ENCODE results near the gene CFAP73. TPM values are rescaled to one million over a fixed set of nuclear protein-coding genes. Genes with fewer than 3 reads are reported as not detected.

Gene CFAP73
- total RNA-seq, 1 experiment from 2014 or later, result 0.23 TPM

- Mint-ChIP-seq H3K4me3 (ENCODE audit: unreplicated experiment) (no peak overlapping the region), H3K9me3 (ENCODE audit: unreplicated experiment) (no peaks in the 10 kb centered on the region), H3K27ac (ENCODE audit: unreplicated experiment) (no peak overlapping the region), H3K36me3 (ENCODE audit: insufficient read depth, unreplicated experiment) (peaks cover 87% of the 10 kb centered on the region), H3K27me3 (ENCODE audit: insufficient read depth, unreplicated experiment) (no peaks in the 10 kb centered on the region), H3K4me1 (ENCODE audit: low read depth, unreplicated experiment) (no peaks in the 10 kb centered on the region)
- no peaks in the 10 kb centered on the region for H3K27me3 ChIP-seq (replicated peaks; ENCODE audit: control insufficient read depth, insufficient read depth, low read length)
- ChIA-PET POLR2A (no interaction called here), CTCF (interaction anchor here (0.6 to 0.7 kb wide), 4 partner anchors 22 to 195 kb away, joined by 3 to 8 read pairs (median 4); no protein-coding TSS in a partner anchor)
- H3K4me3 ChIP-seq (ENCODE audit: low read depth, low read length), result no peak overlapping the region
- BruUV-seq (replicated peaks), result no TSS peak
- H3K36me3 ChIP-seq (ENCODE audit: control insufficient read depth, insufficient read depth, low read length), result peaks cover 3% of the 10 kb centered on the region
- intact Hi-C loops (cut with micrococcal nuclease; ENCODE audit: unreplicated experiment), result no loop called here
- TF ChIP-seq CTCF (IDR thresholded peaks at IDR 0.05; ENCODE audit: insufficient read depth in 1 of 2, low read depth in 1 of 2, low read length in 1 of 2, severe bottlenecking in 1 of 2, unreplicated experiment in 1 of 2), result no peak
- peak; percentile 51 to 80 for DNase-seq
- H3K9me3 ChIP-seq, result no peaks in the 10 kb centered on the region
- no peaks in the 10 kb centered on the region for H3K4me1 ChIP-seq
These were observed 12.0 kb downstream of the CFAP73 start for GRCh38 chr12:113161415-113162016.

- POLR2A ChIA-PET, result no interaction called here
- H3K9me3 ChIP-seq, result no peaks in the 10 kb centered on the region
- TF ChIP-seq CTCF (IDR thresholded peaks at IDR 0.05; ENCODE audit: insufficient read depth in 1 of 2, low read depth in 1 of 2, low read length in 1 of 2, severe bottlenecking in 1 of 2, unreplicated experiment in 1 of 2), result no peak
- H3K4me1 Mint-ChIP-seq (ENCODE audit: low read depth, unreplicated experiment), result no peaks in the 10 kb centered on the region
- no peak overlapping the region for H3K27ac Mint-ChIP-seq (ENCODE audit: unreplicated experiment)
- CTCF ChIA-PET, result interaction anchor here (0.6 kb wide), 2 partner anchors 27 to 194 kb away, joined by 5 to 8 read pairs; no protein-coding TSS in a partner anchor
- H3K9me3 Mint-ChIP-seq (ENCODE audit: unreplicated experiment), result no peaks in the 10 kb centered on the region
- no TSS peak for BruUV-seq (replicated peaks)
- H3K4me3 Mint-ChIP-seq (ENCODE audit: unreplicated experiment), result no peak overlapping the region
- H3K36me3 ChIP-seq (ENCODE audit: control insufficient read depth, insufficient read depth, low read length), result peaks cover 3% of the 10 kb centered on the region
- no peaks in the 10 kb centered on the region for H3K27me3 ChIP-seq (replicated peaks; ENCODE audit: control insufficient read depth, insufficient read depth, low read length)
- intact Hi-C loops (cut with micrococcal nuclease; ENCODE audit: unreplicated experiment), result no loop called here
- H3K27me3 Mint-ChIP-seq (ENCODE audit: insufficient read depth, unreplicated experiment), result no peaks in the 10 kb centered on the region
- H3K4me1 ChIP-seq, result no peaks in the 10 kb centered on the region
- no peak for DNase-seq
- H3K36me3 Mint-ChIP-seq (ENCODE audit: insufficient read depth, unreplicated experiment), result peaks cover 82% of the 10 kb centered on the region
- H3K4me3 ChIP-seq (ENCODE audit: low read depth, low read length), result no peak overlapping the region
These were observed 12.8 kb downstream of the CFAP73 start for GRCh38 chr12:113162102-113163029.

- Histone ChIP-seq H3K4me1 (no peaks in the 10 kb centered on the region), H3K9me3 (no peaks in the 10 kb centered on the region), H3K36me3 (ENCODE audit: control insufficient read depth, insufficient read depth, low read length) (peaks cover 3% of the 10 kb centered on the region), H3K27me3 (replicated peaks; ENCODE audit: control insufficient read depth, insufficient read depth, low read length) (no peaks in the 10 kb centered on the region), H3K4me3 (ENCODE audit: low read depth, low read length) (no peak overlapping the region)
- Mint-ChIP-seq H3K4me3 (ENCODE audit: unreplicated experiment) (no peak overlapping the region), H3K36me3 (ENCODE audit: insufficient read depth, unreplicated experiment) (peaks cover 82% of the 10 kb centered on the region), H3K4me1 (ENCODE audit: low read depth, unreplicated experiment) (no peaks in the 10 kb centered on the region), H3K9me3 (ENCODE audit: unreplicated experiment) (no peaks in the 10 kb centered on the region), H3K27me3 (ENCODE audit: insufficient read depth, unreplicated experiment) (no peaks in the 10 kb centered on the region), H3K27ac (ENCODE audit: unreplicated experiment) (no peak overlapping the region)
- intact Hi-C loops (cut with micrococcal nuclease; ENCODE audit: unreplicated experiment), result no loop called here
- POLR2A ChIA-PET, result no interaction called here
- no peak for DNase-seq
- CTCF ChIA-PET, result no interaction called here
- no peak for TF ChIP-seq CTCF (IDR thresholded peaks at IDR 0.05; ENCODE audit: insufficient read depth in 1 of 2, low read depth in 1 of 2, low read length in 1 of 2, severe bottlenecking in 1 of 2, unreplicated experiment in 1 of 2)
- no TSS peak for BruUV-seq (replicated peaks)
These were observed 13.5 kb downstream of the CFAP73 start for GRCh38 chr12:113163030-113163360.
